ENCODE data around the gene DLEC1.
"Not testable (repeated sequence)": the region's sequence is repeated elsewhere in the genome, so short reads cannot be mapped to it uniquely, and the experiment has no call there.

The DLEC1 gene

GRCh38 chr3:38157117-38157516 lies 118.1 kb downstream of the DLEC1 start:
- DNase-seq (ENCODE audit: low spot score): no peak

- DNase-seq (ENCODE audit: low spot score): no peak
Measured at GRCh38 chr3:38157595-38157994, 118.6 kb downstream of the DLEC1 start.

DNA sequence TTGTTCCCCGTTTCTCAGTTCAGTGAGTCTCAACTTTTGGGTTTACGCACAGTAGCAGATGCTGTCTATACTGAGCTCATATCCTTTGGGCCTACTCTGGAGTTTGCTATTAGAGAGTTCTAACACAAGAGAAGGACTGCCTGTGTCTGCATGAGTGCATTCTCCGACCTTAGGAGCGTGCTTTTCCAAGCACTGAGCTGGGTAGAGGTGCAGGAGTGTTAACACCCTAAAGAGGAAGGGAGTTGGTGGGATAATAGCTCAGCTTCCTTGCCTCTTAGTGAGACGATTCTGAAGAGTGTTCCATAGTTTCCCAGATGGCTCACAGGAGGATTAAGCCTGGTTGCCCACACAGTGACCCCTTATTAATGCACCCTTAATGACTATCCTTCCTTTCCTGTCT lies 119.5 kb downstream of the DLEC1 start:
- no peak for DNase-seq (ENCODE audit: low spot score)

DNA sequence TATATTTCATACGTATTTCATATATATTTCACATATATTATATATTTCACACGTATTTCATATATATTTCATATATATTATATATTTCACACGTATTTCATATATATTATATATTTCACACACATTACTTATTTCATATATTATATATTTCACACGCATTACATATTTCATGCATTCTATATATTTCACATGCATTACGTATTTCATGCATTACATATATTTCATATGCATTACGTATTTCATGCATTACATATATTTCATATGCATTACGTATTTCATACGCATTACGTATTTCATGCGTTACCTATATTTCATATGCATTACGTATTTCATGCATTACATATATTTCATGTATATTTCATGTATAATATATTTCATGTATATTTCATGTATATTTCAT lies 121.7 kb downstream of the DLEC1 start:
- DNase-seq (ENCODE audit: low spot score): not testable (repeated sequence)

GRCh38 chr3:38163117-38163840 lies 124.3 kb downstream of the DLEC1 start:
- DNase-seq (ENCODE audit: low spot score): no peak

- DNase-seq (ENCODE audit: low spot score): no peak
Measured at GRCh38 chr3:38163841-38164642, 125.0 kb downstream of the DLEC1 start.

DNA sequence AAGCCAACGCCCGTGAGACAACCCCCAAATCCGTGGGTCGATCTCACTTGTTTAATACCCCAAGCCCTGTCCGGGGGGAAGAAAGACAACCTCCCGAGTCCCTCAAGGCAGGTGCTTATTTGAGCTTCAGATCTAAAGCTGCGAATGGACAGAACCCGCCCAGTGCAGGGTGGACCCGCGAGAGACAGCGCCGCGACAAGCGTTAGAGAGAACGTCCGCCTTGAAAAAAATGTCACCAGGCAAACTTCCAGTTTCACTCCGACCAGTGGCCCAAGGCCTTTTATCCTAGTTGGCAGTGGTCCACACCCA lies 125.6 kb downstream of the DLEC1 start:
- no peak for DNase-seq (ENCODE audit: low spot score)

GRCh38 chr3:38164952-38165721 lies 126.1 kb downstream of the DLEC1 start, which contains the start of gene OXSR1:
TSS of gene OXSR1 (plus strand) at chr3:38165537. CDS start at chr3:38165877, 340 bp downstream.
- DNase-seq (ENCODE audit: low spot score): peak; percentile 96

DNA sequence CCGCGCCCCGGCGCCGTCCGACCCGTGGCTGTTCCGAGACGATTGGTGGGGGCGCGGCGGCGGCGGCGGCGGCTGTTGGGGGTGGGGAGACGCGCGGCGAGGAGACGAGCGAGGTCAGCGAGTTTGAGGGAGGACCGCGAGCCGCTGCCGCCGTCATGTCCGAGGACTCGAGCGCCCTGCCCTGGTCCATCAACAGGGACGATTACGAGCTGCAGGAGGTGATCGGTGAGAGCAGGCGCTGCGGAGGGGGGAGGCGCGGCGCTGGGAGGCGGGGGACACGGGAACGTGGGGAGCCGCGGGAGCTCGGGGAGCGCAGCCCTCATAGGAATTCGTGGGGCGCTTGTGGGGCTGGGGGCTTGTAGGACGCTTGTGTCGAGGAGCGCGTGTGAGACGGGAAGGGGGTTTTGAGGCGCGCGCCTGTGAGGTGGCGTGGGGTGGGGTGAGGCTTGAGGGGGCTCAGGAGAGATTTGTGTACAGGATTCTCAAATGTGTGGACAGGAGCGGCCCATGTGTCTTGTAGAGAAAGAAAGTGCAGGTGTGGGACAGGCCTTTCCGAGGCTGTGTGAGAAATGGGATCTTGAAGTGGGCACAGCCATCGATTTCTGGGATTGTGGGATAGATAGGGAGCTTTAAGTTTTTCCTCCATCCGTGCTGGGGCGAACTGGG lies 126.8 kb downstream of the DLEC1 start:
- DNase-seq (ENCODE audit: low spot score): peak; percentile 63

DNA sequence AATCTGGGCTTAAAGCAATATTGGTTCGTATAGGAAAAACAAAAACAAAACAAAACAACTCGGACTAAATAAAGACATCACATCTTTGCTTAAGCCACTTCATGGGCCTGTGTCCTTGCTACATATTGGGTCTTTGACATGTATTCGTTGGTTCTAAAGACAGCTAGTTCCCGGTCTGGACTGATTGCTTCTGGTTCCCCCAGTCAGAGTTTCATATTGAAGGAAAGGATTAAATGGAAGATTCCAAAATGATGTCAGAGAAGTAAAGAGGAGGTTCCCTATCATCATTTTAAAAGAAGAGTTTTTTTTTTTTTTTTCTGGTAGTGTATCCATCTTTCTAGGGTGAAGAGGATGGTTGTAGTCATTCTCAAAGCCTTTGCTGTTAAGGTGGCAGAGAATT lies 128.6 kb downstream of the DLEC1 start:
- DNase-seq (ENCODE audit: low spot score): no peak

GRCh38 chr3:38168151-38169026 lies 129.4 kb downstream of the DLEC1 start:
- DNase-seq (ENCODE audit: low spot score): peak; percentile 36

DNA sequence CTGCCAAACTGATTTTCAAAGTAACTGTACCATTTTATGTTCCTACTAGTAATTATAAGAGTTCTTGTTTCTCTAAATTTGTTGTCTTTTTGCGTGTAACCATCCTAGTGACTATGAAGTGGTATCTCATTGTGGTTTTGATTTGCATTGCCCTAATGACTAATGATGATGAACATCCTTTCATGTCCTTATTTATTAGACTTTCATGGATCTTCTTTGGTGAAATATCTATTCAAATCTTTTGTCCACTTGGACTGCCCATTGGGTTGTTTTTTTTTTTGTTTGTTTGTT lies 130.0 kb downstream of the DLEC1 start:
- no peak for DNase-seq (ENCODE audit: low spot score)

DNA sequence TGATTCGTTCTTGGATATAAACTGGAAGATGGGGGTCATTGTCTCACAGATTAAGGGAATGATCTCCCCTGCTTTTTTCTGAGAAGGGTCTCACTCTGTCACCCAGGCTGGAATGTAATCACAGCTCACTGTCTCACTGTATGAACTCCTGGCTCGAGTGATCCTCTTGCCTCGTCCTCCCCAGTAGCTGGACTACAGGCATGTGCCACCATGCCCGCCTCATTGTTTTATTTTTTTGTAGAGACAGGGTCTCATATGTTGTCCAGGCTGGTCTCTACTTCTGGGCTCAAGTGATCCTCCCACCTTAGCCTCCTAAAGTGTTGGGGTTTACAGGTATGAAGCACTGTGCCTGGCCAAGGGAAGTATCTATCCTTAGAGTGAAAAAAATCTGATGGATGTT lies 131.7 kb downstream of the DLEC1 start:
- no peak for DNase-seq (ENCODE audit: low spot score)

DNA sequence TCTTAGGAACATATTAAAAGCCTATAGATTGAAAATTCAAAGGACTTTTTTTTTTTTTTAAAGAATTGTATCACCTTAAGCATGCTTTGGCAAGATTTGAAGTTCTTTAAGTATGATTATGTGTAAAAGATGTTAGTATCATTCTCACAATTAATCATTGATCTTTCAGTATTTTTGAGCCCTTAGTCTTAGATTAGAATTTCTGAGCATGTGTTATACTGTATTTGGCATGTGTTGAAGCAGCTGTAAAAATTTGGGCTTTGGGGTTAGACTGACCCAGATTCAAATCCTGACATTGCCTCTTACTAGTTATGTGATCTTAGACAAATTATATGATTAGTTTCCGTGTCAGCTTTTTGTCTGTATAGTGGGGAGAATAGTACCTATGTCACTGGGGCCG lies 132.6 kb downstream of the DLEC1 start:
- DNase-seq (ENCODE audit: low spot score): no peak

Data from hepatic stellate cell (primary cell).